NCI-H128 (cell line): Measurements from ENCODE around the gene DCAF8.

Experiments used
- DNase-seq: peaks from one replicate; lab custom pipeline; 2025; ENCODE audit not compliant: unreplicated experiment; lab: John Stamatoyannopoulos, UW

DCAF8 gene

GRCh38 chr1:160171354-160171753 lies 91.0 kb downstream of the DCAF8 start:
- no peak for DNase-seq

- no peak for DNase-seq
Observed at GRCh38 chr1:160169553-160170399, 92.6 kb downstream of the DCAF8 start.

- no peak for DNase-seq
Observed at GRCh38 chr1:160168609-160169369, 93.6 kb downstream of the DCAF8 start.

GRCh38 chr1:160168016-160168415 lies 94.3 kb downstream of the DCAF8 start:
- no peak for DNase-seq

GRCh38 chr1:160167580-160167979 lies 94.8 kb downstream of the DCAF8 start:
- no peak for DNase-seq

- DNase-seq: no peak
Observed at GRCh38 chr1:160167056-160167455, 95.3 kb downstream of the DCAF8 start.

- DNase-seq: no peak
Observed at GRCh38 chr1:160166166-160166868, 96.0 kb downstream of the DCAF8 start.
